ENCODE data around the gene PTPRA. TPM values are rescaled to one million over a fixed set of nuclear protein-coding genes. Genes with fewer than 3 reads are reported as not detected.

Gene PTPRA
- total and polyA plus RNA-seq, 9 of the 15 experiments (the other 6 are each of a cell fraction or from before 2014, with no cell fraction given) = 3.4 to 80.5 (median 28.0) TPM

- TF ChIP-seq E2F4 (CRISPR knock-in tag; IDR thresholded peaks at IDR 0.05; ENCODE audit: low read depth) = no peak; the same call in 1 of the 2 replicates
- TF ChIP-seq RBM34 (IDR thresholded peaks at IDR 0.05; ENCODE audit: borderline replicate concordance, insufficient read depth, low read length) = 0 out of 2 replicates have a peak, but pooled peaks have one; percentile 23
- TF ChIP-seq TGIF2 (CRISPR knock-in tag; IDR thresholded peaks at IDR 0.05) = no peak
- TF ChIP-seq YY1 (IDR thresholded peaks at IDR 0.05; ENCODE audit: borderline replicate concordance in 1 of 3, control insufficient read depth in 1 of 3, extremely low read depth in 1 of 3, insufficient read depth in 3 of 3, insufficient read length in 1 of 3, insufficient replicate concordance in 2 of 3, low read depth in 1 of 3, low read length in 2 of 3) = peak in 2 of 3 experiments; percentile 54 to 63
- no peak for TF ChIP-seq MCM5 (IDR thresholded peaks at IDR 0.05; ENCODE audit: low read depth)
- TF ChIP-seq ZNF124 (CRISPR knock-in tag; IDR thresholded peaks at IDR 0.05) = no peak
- no peak for TF ChIP-seq SNIP1 (IDR thresholded peaks at IDR 0.05; ENCODE audit: low read depth)
- TF ChIP-seq KAT7 (CRISPR knock-in tag; IDR thresholded peaks at IDR 0.05; ENCODE audit: borderline replicate concordance) = no peak
- TF ChIP-seq SLC30A9 (CRISPR knock-in tag; IDR thresholded peaks at IDR 0.05) = no peak
- no peak for TF ChIP-seq PREB (CRISPR knock-in tag; IDR thresholded peaks at IDR 0.05)
- TF ChIP-seq GABPA (tag; conservative IDR thresholded peaks at IDR 0.05; ENCODE audit: low read depth) = peak; percentile 94
- TF ChIP-seq HDAC8 (tag; IDR thresholded peaks at IDR 0.05) = no peak
- TF ChIP-seq TFAM (CRISPR knock-in tag; conservative IDR thresholded peaks at IDR 0.05) = no peak
- 0 out of 2 replicates have a peak, but pooled peaks have one; percentile 70 for TF ChIP-seq FOXP1 (CRISPR knock-in tag; IDR thresholded peaks at IDR 0.05)
- no peak for TF ChIP-seq ZNF764 (CRISPR knock-in tag; IDR thresholded peaks at IDR 0.05; ENCODE audit: low read depth)
- no peak for TF ChIP-seq ZNF407 (IDR thresholded peaks at IDR 0.05; ENCODE audit: low read depth)
Measured at GRCh38 chr20:3045816-3046676, 172.8 kb downstream of the PTPRA start, which contains the start of gene MRPS26 (continued).

All from K562 (cell line).